ENCODE measurements around the gene ZSWIM2.
"Not testable (repeated sequence)": the region's sequence is repeated elsewhere in the genome, so short reads cannot be mapped to it uniquely, and the experiment has no call there.

Gene ZSWIM2

GRCh38 chr2:186848873-186849578 is at the start of gene ZSWIM2:
Gene ZSWIM2, minus strand, starts transcription at chr2:186849170. Its CDS starts 40 bp downstream, at chr2:186849130.
- DNase-seq: no peak

- not testable (repeated sequence) for DNase-seq
These were observed 47.2 kb upstream of the ZSWIM2 start for GRCh38 chr2:186896220-186896619.

GRCh38 chr2:186895451-186895850 is 46.5 kb upstream of the ZSWIM2 start:
- DNase-seq: no peak

DNA sequence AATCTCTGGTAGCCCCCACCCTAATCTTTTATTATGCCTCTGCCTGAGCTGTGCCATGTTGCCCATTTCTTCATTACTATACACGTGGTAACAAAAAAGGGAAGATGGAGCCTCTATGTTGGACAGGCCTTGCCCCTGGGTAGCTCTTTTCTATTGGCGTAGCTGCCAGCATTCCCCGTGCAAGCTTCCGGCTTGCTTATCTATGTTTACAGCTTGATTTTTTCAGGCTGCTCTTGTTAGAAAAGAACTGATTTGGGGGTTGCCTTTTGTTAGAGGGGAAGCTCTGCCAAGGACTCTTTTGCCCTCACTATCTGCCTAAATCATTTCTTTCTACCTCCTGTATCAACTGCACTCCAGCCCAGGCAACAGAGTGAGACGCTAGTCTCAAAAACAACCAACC is 45.5 kb upstream of the ZSWIM2 start:
- no peak for DNase-seq

DNA sequence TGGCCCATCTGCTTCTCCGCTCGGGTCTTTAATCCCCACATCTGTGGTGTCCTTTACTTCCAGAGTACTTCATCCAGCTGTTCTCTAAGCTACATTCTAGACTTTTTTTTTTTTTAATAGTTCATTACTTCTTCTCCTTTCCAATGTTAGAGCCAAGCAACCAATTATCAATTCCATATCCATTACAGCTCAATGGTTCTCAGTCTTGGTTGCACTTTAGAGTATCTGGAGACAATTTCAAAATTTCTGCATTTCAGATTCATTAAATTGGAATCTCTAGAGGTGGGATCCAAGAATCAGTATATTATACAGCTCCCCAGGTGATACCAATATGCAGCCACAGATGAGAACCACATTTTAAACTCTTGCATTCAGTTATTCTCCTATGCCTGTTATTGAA is 43.9 kb upstream of the ZSWIM2 start:
- DNase-seq: no peak

GRCh38 chr2:186891185-186891621 is 42.2 kb upstream of the ZSWIM2 start:
- DNase-seq: no peak

DNA sequence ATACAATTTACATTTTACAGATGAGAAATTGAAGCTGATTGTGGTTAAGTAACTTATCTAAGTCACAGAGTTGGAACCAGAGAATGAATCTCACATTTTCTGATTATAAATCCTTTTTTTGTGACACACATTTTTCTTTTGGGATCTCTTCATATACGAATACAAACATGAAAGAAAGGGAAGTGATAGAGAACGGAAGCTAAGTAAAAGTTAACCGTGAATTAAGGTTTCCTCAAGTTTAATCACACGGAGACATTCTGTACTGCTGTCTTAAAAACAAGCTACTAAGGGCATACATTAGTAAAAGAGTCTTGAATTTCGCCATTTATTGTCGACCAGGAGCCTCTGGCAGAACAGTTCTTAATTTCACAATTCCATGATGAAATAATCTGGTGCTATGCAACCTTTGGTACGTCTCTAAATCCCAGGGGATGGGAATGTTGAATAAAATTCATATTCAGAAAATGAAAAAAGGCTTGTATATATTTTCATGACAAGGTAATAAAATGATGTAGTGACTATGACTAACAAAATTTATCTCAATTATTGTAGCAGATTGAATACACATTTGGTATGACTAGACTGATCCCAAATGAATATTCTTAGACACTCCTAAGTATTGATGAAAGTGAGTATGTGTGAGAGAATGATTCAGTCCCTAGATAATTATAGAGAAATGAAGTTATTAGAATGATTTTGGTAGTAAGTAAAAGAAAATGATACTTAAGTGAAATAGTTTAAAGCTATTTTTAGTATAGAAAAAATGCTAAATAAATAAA is 40.3 kb upstream of the ZSWIM2 start:
- no peak for DNase-seq

GRCh38 chr2:186887107-186888090 is 38.4 kb upstream of the ZSWIM2 start:
- DNase-seq: no peak

DNA sequence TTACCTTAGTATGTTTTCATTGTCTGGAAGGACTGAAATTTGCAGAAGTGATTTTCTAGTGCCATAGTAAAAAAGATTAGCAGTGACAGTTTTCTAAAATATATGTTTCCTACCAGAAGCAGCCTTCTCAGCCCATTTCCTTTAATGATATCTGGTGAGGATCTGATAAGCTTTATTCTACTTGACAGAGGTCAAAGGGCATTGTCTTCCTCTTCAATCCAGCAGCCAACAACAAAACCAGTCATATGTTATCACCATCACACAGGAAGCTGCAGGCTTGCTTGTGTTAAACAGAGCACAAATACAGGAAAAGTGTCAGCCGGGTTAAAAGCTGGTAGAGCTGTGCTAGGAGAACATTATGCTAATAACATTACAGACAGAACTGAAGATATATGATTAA is 35.6 kb upstream of the ZSWIM2 start:
- DNase-seq: no peak

GRCh38 chr2:186883666-186884065 is 34.7 kb upstream of the ZSWIM2 start:
- DNase-seq: no peak

- no peak for DNase-seq
These were observed 33.6 kb upstream of the ZSWIM2 start for GRCh38 chr2:186882511-186883071.

- DNase-seq: no peak
These were observed 32.7 kb upstream of the ZSWIM2 start for GRCh38 chr2:186881660-186882059.

DNA sequence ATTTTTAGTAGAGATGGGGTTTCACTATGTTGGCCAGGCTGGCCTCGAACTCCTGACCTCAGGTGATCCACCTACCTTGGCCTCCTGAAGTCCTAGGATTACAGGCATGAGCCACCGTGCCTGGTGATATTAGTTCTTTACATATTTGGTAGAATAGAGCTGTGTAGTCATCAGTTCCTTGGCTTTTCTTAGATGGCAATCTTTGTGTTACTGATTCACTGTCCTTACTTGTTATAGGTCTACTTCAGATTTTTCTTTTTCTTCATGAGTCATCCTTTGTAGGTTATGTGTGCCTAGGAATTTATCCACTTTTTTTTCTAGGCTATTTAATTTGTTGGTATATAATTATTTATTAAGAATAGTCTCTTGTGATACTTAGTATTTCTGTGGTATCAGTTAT is 30.3 kb upstream of the ZSWIM2 start:
- no peak for DNase-seq

DNA sequence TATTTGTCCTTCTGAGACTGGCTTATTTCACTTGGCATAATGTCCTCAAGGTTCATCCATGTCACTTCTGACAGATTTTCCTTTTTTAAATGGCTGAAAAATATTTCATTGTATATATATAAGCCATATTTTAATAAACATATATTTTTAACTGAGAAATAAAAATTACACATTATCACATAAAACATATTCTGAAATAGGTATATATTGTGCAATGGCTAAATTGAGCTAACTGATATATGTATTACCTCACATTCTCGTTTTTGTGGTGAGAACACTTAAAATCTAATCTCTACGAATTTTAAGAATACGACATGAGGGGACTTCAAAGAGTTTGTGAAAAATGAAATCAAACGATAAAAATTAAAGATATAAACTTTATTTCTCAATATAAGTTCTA is 25.7 kb upstream of the ZSWIM2 start:
- no peak for DNase-seq

- DNase-seq: no peak
These were observed 22.9 kb upstream of the ZSWIM2 start for GRCh38 chr2:186871881-186872280.

DNA sequence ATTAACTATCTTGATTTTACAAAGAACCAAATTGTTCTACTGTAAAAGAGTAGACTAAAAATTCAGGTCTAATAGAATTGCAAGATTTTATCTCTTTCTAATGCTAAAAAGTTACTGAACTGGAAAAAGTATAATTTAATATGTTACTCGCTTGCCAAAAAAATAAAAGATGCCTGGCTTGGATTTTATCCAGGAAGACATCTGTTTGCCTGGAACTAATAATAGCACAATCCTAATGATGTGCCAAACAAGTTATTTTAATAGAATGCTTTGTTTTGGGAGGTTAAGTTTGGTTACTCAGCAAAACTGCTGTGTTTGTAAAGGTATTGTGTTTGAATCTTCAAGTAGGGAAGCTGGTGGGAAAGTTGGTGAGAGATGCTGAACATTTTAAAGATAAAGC is 19.4 kb upstream of the ZSWIM2 start:
- no peak for DNase-seq

DNA sequence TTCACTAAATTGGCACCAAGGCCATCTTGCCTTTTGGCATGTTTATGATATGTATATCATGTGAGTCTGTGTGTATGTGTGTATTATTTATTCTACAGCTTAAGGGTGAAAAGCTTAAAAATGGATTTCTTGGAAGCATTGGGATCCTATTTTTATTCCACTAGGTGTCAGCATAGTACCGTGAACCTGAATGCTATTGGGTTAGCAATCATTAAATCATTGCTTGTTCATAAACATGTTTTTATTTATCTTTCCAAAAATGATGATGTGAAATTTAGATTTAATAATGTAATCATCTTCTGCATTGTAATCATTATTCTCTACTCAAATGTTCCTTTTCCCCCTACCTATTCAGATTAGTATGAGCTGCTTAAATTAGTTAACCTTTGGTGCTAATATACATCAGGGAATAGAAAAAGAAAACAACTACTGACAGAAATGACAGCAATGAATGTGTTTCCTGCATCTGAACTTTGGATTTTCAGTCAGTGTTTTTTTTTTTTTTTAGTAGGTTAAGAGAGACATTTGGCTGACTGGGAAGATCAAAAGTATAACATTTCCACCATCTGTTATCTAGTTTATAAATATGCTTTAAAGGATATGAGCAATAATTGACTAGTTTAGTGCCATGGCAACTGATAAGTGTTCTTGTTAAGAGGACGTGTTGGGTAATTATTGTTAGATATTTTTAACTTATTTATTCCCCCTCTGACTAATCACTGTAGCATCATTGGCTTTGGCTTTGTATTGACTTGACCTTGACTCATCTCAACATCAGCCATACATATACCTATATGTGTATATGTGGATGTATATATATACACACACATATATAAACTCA is 14.1 kb upstream of the ZSWIM2 start:
- DNase-seq: no peak

DNA sequence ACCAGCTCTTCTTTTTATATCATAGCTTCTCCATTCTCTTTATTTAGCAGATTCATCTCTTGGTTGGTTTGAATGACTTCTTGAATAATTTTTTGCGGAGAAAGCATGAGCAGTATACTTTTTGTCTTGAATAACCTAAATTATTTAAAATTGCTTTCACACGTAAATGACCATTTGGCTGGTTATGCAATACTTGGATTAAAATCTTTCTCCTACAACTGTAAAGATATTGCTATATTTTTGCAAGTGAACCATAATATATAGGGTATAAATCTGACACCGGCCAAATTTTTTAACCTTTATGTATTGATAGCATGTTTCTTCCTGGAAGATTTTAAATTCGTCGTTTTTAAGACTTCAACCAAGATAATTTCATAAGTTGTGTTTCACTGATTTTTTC is 6.2 kb upstream of the ZSWIM2 start:
- DNase-seq: no peak

- no peak for DNase-seq
These were observed 5.0 kb upstream of the ZSWIM2 start for GRCh38 chr2:186853951-186854350.

DNA sequence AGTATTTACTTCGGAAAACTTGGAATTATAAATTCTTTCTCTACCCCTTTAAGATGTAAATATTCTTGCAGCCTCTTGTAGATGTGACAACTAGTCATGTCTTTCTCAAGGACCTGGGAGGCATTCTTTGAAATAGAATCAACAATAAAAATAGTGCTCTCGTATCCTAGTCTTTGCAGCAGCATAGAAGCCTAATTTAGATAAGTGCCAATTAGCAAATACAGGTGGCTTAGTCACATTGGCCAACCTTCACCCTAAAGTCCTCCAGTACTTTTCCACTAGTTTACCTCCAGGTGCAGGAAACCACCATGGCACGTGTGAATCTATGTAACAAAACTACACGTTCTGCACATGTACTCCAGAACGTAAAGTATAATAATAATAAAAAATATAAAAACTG is 3.5 kb upstream of the ZSWIM2 start:
- no peak for DNase-seq

DNA sequence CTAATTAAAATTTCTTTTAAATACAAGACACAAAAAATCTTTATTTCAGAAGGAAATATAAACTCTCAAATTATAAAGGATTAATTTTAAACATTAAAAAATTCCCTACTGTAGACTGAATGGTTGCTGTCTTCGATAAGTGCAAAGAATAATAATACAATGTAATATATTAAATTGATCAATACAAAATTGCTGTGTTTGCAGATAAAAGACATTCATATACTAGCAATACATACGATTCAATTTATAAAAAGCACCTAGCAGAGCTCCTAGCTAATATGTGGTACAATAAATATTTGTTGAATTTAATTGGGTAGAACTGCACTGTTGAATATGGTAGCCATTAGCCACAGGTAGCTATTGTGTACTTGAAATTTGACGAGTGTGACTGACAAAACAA is 6.6 kb downstream of the ZSWIM2 start:
- DNase-seq: no peak

DNA sequence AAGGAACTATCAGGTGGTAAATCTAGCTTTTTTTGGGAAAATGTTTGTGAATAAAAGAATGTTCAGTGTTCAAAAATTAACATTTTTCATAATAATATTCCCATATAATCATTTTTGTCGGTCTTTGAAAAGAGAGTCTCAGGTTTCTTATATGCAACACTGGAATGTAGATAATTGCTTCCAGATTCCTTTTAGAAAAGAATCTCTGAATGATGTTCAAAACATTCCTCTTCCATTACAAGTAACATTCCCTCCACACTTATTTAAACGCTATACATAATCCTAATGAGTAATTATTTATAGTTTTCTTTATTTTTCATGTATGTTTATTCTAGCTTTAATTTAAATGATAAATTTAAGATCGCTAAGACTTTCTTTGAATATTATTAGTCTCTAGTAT is 7.0 kb downstream of the ZSWIM2 start:
- no peak for DNase-seq
